ENCODE data around the gene MAP6.

The MAP6 gene

DNA sequence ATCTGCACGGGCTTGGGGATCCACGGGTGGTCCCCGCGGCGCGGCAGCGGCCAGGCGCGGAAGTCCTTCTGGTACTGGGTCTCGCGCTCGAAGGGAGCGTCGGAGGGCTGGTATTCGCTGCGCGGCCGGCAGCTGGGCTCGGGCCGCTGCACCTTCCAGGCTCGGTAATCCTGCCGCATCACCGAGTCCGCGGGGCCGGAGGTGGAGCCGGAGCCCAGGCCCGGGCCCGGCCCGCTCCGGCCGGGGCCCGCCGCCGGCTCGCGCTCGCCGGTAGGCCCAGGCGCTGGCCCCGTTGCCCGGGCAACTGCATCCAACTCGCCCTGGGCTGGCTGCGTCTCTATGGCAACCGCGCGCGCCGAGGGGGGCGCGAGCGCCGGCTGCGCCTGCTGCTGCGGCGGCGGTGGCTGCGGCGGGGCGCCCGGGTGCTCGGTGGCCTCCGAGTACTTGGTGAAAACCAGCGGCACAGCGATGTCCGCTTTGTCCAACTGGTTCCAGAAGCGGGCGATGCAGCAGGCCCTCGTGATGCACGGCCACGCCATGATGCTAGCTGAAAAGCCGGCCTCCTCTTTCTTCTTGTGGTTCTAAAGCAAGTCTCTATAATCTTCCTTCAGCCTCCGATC lies 897 bp downstream of the MAP6 start:
- no peak for DNase-seq

DNA sequence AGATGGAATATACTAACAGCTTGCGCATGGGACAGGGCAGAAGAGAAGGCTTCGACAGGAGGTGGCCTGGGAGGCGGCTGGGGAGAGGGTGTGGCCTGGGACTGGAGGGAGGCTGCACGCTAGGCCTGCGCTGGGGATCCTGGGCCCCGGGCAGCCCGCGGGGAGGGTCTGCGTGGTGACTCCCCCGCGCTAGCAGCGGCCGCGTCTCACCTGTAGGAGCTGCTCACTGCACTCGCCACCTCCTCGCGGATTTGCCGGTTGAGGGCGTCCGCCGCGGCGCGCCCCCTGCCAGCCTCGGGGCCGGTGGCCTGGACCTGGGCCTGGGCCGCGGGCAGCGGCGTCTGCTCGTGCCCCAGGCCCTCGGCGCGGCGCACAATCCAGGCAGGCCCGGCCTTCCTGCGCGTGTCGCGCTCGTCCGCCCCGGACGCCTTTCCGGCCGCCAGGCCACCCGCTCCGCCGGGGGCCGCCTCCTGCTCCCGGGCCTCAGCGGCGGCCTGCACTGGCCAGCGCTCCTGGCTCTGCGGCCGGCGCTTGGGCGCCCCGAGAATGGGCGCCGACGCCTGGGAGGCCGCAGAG lies 1.5 kb downstream of the MAP6 start:
- DNase-seq = peak; percentile 83

DNA sequence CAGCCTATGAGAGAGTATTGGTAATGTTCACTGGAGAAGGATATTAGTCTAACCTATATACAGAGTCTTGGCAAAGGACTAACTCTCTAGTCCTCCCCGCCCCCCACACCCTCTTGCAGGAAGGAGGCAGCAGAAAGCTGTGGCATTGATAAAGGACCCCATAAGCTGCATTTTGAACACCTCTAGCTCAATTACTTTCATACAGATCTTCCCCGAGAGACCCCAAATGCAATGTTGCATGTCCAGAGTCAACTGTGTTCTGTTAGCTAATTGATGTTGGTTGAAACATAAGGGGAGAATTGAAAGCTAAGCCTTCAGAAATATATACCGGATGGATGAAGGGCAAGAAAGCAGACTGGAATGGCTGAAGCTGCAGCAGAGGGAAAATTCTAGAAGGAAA lies 2.8 kb downstream of the MAP6 start:
- DNase-seq = no peak

DNA sequence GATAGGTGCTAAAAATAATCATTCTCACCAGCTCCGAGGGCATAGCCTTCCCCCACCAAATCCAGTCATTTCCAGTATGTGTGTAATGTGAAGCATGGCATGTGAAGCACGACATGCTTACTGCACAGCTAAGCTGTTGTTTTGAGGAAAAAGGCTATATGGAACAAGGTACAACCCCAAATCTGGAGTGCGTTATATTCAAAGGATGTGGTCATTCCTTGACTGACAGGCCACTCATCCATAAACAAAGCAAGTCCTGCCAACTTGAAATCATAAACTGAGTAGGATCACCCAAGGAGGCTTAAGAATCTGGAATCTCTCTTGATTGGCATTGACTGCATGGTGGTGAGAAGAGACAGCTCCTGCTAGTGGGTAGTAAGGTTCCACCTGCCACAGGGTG lies 3.7 kb downstream of the MAP6 start:
- DNase-seq = no peak

DNA sequence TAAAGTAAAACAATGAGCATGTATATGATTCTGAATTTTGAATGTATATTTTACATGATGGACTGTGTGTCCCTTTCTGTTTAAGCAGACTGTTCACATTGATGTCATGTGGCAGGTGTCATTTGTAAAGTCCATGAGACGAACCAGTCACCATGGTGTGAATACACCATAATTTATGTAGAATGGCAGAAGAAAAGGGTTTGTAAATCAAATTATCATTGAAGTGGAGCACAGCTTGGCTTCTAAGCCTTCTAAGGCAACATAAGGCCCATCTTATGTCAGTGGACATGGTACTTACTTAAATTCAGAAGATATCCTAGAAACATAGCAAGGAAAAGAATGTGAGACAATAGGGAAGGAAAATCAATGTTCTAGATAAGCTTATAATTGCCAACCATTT lies 4.4 kb downstream of the MAP6 start:
- no peak for DNase-seq

DNA sequence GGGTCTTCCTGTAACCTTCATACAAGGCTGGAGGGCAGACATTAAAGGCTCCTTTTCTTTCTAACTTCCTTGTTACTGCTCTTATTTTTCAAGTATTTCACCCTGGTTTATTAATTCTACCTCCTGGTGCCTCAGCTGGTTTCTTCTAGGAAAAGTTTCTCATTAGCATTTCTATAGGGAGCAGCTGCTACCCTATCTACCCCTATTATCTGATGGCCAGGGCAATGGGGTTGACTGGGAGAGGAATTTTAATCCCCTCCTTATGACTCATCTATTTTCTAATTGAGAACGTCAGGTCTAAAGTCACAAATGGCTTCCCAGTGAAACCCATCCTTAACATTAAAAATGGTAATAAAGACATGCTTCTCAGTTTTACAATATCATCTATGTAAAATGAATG lies 5.0 kb downstream of the MAP6 start:
- DNase-seq = no peak

DNA sequence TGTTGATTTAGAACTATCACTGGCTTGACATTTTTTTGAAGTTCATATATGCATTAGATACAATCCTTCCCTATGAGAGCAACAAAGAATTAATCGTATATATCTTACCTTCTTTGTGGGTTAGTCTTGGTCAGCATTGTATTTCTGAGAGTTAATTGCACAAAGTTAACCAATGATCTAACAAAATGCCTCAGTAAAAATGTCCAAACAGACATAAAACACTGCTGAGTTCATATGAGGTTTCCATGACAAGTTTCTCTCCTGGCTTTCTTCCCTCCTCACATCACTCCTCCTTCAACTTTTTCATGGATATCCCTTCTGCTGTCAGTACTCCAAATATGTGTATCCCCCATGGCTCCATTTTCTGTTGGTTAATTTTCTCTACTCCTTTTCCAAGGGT lies 9.0 kb downstream of the MAP6 start:
- no peak for DNase-seq

DNA sequence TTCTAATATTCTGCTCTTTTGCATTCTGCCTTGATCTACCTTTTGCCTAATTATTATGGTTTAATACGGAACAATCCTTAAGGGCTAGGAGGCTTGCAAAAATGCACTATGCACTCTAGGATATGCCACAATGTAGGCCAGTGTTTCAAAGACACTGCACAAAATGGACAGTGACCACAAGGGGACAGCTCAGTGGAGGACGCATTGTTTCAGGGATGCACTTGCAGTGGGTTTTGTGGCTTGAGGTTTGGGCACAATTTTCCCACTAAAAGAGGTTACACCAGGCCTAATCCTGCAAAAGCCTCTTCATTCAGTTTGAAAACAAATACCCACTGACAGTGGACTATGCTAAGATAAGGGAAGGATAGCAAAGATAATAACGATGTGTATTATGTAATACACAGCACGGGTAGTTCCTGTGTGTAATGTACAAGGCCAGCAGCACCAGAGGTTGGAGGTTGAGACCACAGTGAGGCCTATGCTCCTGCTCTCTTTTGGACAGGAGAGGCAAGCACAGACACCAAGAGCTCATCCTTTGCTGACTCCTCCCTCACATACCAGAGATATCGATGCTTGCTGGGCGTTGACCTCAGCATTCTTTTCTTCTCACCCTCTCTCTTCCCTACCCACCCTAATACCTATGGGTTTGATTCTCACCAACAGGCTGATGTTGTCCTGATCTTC lies 12.7 kb downstream of the MAP6 start:
- no peak for DNase-seq

DNA sequence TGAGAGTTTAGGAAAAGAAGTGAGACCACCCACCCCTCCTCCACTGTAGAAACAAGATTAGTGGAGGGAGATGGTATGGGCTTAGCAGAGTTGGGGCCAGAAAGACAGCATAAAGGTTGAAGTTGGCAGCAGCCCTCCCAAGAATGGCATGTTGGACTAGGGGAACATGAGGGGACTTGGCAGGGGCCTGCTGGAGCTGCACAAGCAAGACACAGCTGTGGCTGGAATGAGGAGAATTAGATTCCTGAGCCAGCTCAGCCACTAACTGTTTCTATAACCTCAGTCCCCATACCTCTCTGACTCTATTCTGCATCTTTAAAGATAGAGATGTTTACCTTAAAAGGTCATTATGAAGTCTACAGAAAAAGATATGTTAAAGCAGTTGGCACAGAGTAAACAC lies 13.2 kb downstream of the MAP6 start:
- DNase-seq = no peak

DNA sequence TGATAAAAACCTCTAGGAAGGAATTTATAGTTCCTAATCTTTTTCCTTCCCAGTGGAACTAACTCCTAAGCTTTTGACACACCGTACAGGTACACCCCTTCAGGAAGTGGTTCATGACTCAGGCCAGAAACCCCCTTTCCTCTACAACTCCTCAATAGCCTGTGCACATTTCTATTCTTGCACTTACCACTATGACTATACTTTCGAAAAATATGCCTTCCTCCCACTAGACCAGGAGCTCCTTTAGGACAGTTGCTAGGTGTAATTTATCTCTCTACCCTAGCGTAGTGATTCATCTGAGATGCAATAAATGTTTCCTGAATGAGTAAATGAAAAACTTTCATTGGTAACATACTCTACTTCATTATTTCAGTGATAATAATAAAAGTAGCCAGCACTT lies 14.5 kb downstream of the MAP6 start:
- DNase-seq = no peak

DNA sequence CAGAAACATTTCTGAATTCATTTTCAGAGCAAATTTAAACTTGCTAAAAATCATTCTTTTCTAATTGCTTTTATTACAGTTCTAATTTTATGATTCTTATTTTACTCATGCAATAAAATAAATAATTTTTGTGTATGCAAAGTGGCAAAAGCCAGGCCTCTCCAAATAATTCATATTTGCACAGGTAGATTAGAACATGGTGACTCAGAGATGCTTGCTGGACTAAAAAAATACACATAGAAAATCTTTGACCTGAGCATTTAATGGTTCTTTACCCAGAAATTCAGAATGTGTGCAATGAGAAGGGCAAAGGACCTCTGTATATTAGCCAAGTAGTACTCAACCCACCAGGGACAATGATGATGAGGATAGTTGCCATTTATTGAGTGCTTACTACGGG lies 15.3 kb downstream of the MAP6 start:
- no peak for DNase-seq

DNA sequence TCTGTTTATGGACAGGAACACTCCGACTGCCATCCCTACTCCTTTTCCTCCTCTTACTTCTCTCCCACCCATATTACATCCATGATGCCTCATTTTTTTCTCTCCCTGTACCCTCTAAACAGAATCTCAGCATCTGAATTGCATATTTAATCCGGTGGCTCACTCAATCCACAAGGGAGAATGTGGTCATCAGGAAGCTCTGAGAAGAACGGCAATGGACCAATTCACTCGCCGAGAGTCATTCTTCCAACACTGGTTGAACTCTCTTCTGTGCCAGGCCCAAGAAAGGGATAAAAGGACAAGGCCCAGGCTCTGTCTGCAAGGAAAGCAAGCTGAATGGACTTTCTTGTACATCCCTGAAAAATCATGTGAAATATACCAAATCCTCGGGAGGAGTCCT lies 15.9 kb downstream of the MAP6 start:
- no peak for DNase-seq

DNA sequence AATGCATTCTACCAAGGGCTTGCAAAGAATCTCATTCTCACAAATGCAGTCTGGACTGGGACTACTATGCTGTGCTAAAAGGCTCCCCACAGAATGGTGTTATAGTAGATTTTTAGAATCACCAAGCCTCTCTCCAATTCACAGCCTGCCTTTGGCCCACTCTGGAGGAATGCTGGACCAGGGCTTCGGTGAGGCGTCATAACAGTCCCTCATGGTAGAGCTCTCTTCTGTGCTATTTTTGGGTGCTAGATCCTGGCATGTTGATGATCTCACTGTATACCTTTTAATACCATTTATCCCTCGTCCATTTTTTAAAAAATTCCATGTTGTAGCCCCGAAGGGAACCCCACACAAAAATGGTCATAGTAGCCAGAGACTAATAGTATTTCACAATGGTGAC lies 17.6 kb downstream of the MAP6 start:
- DNase-seq = no peak

DNA sequence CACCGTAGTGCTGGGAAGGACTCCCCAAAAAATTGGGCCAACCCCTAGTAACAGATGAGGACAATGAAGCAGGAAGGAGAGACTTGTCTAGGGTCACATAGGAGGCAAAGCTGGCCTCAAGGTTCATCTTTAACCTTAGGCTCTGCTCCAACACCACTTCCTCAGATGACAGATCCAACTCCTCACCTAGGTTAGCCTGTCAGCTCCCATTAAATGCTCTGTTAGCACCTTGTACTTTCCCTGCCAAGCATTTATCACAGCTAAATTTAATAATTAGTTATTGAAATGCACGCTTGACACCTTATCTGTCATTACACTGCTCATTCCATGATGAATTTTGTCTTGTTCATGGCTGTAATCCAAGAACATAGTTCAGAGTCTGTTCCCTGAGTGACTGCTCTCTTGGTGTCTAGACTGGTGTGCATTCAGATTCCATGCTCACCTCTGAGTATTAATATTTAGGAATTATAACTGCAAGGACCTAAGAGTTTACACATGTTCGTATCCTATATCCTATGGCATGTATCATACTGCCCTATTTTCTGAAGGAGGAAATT lies 18.6 kb downstream of the MAP6 start:
- no peak for DNase-seq

DNA sequence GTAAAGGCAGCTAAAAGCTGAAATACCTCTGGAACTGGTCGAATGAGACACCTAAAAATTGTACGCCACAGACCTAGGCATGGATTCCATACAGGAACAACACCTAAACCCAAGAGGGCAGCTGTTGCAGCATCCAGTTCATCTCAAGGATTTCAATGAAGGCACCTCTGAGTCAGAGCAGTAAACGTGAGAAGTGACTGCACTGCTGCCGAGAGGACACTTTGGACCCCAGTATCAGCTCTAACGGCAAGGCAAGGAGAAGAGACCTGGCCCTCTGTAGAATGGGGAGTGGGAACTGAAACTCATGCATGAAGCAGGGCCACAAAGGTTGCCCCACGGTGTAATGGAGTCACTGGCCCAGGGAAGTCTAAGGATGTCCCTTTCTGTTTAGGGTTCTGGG lies 23.9 kb downstream of the MAP6 start:
- no peak for DNase-seq

DNA sequence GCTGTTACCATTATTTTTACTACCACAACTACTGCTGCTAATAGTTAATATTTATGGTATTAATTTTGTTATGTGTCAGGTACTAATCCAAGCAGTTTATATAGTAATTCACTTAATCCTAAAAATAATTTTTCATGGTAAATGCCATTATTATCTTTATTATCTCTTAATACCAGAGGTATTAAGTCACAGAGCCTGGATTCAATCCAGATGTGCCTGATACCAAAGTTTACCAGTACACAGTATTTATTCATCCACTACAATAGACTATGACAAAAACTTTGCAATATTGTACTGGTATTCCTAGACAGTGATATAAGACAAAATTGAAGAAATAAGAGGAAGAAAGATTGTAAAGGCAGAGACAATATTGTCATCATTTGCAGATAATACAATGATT lies 24.5 kb downstream of the MAP6 start:
- DNase-seq = no peak

DNA sequence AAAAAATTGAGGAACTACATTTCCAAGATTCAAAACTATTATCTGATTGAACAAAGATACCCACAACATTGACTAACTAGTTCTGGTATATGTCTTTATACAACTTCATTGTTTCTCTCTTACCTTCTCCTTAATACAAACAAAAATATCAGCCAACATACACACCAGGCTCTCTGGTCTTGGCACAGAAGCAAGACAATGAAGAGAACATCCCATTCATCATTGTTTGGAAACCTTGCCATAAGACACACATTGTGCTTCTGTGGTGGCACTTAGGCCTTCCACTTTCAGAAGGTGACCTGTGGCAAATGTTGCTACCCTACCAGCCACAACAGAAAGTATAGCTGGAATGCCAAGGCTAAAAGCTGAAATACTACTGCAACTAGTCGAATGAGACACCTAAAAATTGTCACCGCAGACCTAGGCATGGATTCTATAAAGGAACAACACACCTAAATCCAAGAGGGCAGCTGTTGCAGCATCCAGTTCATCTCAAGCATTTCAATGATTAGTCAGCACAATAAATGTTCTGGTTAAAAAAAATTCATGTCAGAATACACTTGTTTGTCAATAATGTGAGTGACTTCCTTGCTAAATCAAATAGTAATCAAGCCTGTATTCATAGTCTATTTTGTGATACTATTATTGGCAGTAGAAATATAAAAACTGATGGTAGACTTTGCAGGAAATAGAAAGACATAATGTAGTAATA lies 26.3 kb downstream of the MAP6 start:
- DNase-seq = no peak

DNA sequence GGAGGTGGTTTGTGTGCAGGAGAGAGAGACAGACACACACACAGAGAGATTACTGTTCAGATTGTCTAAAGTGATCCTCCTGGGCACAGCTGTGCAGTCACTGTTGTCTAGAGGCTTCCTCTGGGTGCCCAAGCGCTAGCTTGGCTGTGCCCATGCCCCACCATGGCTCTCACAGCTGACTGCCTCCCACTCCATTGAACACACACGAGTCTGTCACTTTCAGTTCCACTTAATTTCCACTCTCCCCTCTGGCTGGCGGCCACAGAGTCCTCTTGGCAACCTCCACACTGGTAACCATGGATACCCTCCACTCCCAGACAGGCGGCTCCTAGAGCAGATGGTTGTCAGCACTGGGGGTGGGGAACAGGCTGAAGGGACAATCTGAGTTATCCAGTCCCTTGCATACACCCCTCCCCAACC lies 29.1 kb downstream of the MAP6 start:
- DNase-seq = peak; percentile 52

DNA sequence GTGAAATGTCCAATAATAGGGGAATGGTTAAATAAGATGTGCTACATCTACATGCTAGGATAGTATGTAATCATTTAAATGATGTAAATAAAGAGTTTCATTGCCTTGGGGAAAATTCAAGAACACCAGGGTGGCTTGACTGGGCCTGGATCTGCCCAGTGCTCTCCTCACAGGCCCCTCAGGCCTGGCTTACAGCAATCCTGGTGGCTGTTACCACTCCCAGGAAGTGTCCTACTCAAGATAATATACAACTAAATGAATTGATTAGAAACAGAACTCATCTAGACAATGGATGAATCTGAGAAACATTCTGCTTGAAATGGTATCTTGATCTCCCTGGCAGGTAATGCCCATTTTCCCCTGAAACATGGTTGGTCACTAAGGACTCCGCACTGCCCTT lies 30.8 kb downstream of the MAP6 start:
- no peak for DNase-seq

DNA sequence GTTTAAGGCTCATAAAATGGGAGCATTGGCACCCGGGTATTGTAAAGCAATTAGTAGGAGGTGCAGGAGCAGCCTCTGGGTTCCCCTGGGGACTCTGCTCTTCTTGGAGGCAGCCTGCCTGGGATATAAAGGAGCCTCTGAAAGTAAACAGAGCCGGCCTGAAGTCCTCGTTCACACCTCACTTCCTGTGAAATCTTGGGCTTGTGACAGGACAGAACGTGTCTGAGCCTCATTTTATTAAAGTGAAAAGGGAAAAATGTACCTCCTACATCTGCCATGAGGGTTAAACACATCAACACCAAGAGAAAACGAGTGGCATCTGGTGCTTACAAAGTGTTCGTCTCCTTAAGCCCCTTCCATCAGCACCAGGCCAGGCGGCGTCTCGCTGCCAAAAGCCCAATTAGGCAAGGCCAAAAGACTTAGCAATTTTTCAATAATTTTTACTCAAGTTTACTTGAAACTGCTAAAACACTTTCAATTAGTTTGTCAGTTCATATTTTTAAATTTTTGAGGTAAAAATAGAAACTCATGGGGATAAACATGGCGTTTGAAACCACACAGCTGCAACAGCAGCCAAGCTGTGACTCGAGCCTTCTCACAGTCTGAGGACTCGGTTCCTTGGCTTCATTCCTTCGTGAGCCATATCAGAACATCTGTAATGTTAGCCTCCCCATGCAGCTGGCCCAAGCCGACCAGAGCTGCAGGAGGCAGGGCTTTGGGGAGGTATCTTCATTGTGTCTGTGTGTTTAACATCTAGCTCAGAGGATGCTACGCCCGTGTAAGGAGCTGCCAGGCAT lies 33.6 kb downstream of the MAP6 start:
- no peak for DNase-seq

DNA sequence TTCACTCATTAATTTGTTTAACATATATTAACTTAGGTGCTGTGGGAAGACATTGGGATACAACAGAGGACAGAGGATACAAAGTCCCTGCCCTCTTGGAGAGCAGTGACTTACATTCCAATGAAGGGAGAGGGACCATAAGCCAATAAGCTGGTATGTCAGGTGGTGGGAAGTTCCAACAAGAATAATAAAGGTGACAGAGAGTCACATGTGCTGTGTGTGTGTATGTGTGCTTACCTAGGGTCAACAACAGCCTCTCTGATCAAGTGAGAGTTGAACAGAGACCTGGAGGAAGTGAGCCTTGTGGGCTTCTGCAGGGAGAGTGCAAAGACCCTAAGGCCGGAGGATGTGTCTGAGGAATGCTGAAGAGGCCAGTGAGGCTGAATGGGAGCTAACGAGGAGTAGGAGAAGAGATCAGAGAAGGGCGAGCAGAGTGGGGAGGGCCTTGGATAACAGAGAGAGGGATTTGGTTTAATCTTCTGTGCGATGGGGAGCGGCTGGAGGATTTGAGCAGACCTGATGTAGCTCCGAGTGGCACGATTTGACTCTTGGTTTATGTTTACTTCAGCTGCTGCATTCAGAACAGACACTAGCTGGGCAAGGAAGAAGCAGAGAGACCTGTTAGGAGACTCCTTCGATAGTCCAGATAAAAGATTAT lies 35.3 kb downstream of the MAP6 start:
- no peak for DNase-seq

DNA sequence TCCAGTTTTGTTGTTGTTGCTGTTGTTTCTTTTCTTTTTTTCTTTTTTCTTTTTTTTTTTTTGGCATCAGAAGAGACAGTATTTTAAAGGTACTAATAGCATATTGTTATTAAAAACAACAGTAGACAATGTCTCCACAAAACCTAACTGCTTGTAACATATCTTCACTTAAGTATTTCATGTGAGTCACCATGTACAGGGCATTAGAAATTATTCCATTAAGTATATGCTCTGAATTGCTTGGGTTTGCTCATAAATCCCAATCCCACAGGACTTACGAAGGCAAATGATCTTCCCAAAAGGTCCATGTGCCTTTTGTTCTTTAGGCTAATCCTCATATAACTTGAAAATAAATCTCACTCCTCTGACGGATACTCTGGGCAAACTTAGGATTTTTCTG lies 35.9 kb downstream of the MAP6 start:
- DNase-seq = no peak
